PC-9 (cell line): ENCODE results near the gene PTPRF. TPM values are rescaled to one million over a fixed set of nuclear protein-coding genes. Genes with fewer than 3 reads are reported as not detected.

ENCODE experiments used
- BruUV-seq: library from RNA; stranded (reverse); fragments of 400-500 nt; replicated peaks from 2 replicates; lab custom pipeline; 2021; lab: Mats Ljungman, UMichigan
- CTCF ChIA-PET: fragments of 300-600 bp; sonication (Branson Sonifier 250); formaldehyde crosslinking; loops from one replicate; lab custom pipeline; 2022; ENCODE audit warnings: antibody characterized with exemption; lab: Charles Lee
- POLR2A ChIA-PET: fragments of 300-600 bp; sonication (Branson Sonifier 250); formaldehyde crosslinking; loops from one replicate; lab custom pipeline; 2022; ENCODE audit warnings: antibody characterized with exemption; ENCODE audit not compliant: unreplicated experiment; lab: Charles Lee
- DNase-seq, 2 experiments: peaks; one replicate each; pipeline versions ENCODE4 v3.0.0 to v3.0.0-alpha.2; 2015 to 2022; ENCODE audit warnings: mixed read lengths in 1 of 2
- H2AFZ ChIP-seq: fragments of 200-600 bp; sonication (generic); 2 replicates; pipeline ENCODE4 v1.8.1; 2017; ENCODE audit warnings: antibody characterized with exemption
- H3F3A ChIP-seq: fragments of 200-600 bp; sonication (generic); 2 replicates; pipeline ENCODE4 v1.8.1; 2017; ENCODE audit warnings: antibody characterized with exemption, mild to moderate bottlenecking, low read depth; ENCODE audit not compliant: insufficient read depth
- H3K27ac ChIP-seq: fragments of 200-600 bp; sonication (generic); 2 replicates; pipeline ENCODE4 v1.6.1; 2016; ENCODE audit warnings: mixed run types
- H3K27me3 ChIP-seq: fragments of 200-600 bp; sonication (generic); 2 replicates; pipeline ENCODE4 v1.6.1; 2016; ENCODE audit warnings: low read depth, mixed run types; ENCODE audit not compliant: insufficient read depth
- H3K36me3 ChIP-seq: fragments of 200-600 bp; sonication (generic); 2 replicates; pipeline ENCODE4 v1.6.1; 2016; ENCODE audit warnings: low read depth, mixed run types
- H3K4me1 ChIP-seq: fragments of 200-600 bp; sonication (generic); replicated peaks from 2 replicates; pipeline ENCODE4 v1.6.1; 2016; ENCODE audit warnings: mixed run types; ENCODE audit not compliant: insufficient read depth
- H3K4me2 ChIP-seq: fragments of 200-600 bp; sonication (generic); 2 replicates; pipeline ENCODE4 v1.6.1; 2017; ENCODE audit warnings: mixed run types
- H3K4me3 ChIP-seq: fragments of 200-600 bp; sonication (generic); 2 replicates; pipeline ENCODE4 v1.6.1; 2016; ENCODE audit warnings: mixed run types
- H3K79me2 ChIP-seq: fragments of 200-600 bp; sonication (generic); 2 replicates; pipeline ENCODE4 v1.6.1; 2017; ENCODE audit warnings: low read depth, mixed run types
- H3K9me2 ChIP-seq: fragments of 200-600 bp; sonication (generic); 2 replicates; pipeline ENCODE4 v1.8.1; 2017; ENCODE audit warnings: mild to moderate bottlenecking; ENCODE audit not compliant: insufficient read depth
- H3K9me3 ChIP-seq: fragments of 200-600 bp; sonication (generic); 2 replicates; pipeline ENCODE4 v1.8.1; 2016; ENCODE audit warnings: low read depth; ENCODE audit not compliant: insufficient read depth
- H4K20me1 ChIP-seq: fragments of 200-600 bp; sonication (generic); 2 replicates; pipeline ENCODE4 v1.8.1; 2017; ENCODE audit not compliant: insufficient read depth
- EZH2 ChIP-seq: fragments of 200-600 bp; sonication (generic); IDR thresholded peaks from 2 replicates; pipeline ENCODE4 v1.8.0; 2017; ENCODE audit warnings: antibody characterized with exemption, low read depth
- intact Hi-C: fragments of 100-400 bp; cut with micrococcal nuclease; formaldehyde crosslinking; loops from one replicate; pipeline ENCODE4 v1.10.0; 2022; ENCODE audit not compliant: unreplicated experiment
- total RNA-seq: library from RNA; stranded (reverse); gene quantifications from 2 replicates; pipeline ENCODE4 v1.2.3, GENCODE V29; 2021
- TF ChIP-seq, protein P1 (sequence below): fragments of 200-600 bp; sonication (generic); conservative IDR thresholded peaks from 2 replicates; pipeline ENCODE4 v1.6.1; 2017; ENCODE audit warnings: mixed run types, antibody characterized with exemption, mild to moderate bottlenecking, moderate library complexity

PTPRF gene
- total RNA-seq, 1 experiment from 2014 or later, result 359 TPM

DNA sequence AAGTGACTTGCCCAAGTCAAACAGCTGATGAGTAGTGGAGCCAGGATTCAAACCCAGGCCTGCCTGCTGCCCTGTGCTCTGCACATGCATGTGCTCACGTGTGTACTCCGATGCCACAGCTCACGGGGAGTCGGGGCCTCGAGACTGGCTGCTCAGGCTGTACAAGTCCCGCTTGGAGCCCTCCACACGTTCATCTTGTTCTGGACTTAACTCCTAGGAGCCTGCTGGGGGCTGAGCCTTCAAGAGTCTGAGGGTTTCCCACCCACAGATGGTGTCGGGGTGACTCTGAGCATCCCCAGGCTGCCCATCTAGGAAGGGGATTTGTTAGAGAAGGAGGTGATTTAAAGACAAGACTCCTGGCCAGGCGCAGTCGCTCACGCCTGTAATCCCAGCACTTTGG lies 83.5 kb downstream of the PTPRF start:
- Histone ChIP-seq H3K36me3 (peaks cover 13% of the 10 kb centered on the region), H3K4me1 (no peaks in the 10 kb centered on the region), H3K4me2 (no peak overlapping the region), H3K4me3 (no peak overlapping the region), H4K20me1 (no peaks in the 10 kb centered on the region), H3F3A (no peaks in the 10 kb centered on the region), H3K27me3 (no peaks in the 10 kb centered on the region), H3K27ac (no peak overlapping the region), H3K79me2 (no peaks in the 10 kb centered on the region), H2AFZ (no peak overlapping the region), H3K9me3 (no peaks in the 10 kb centered on the region), H3K9me2 (no peaks in the 10 kb centered on the region)
- DNase-seq, result peak in 1 of 2 experiments; percentile 28
- intact Hi-C loops, result no loop called here
- no peak for TF ChIP-seq EZH2
- TF ChIP-seq, protein P1, sequence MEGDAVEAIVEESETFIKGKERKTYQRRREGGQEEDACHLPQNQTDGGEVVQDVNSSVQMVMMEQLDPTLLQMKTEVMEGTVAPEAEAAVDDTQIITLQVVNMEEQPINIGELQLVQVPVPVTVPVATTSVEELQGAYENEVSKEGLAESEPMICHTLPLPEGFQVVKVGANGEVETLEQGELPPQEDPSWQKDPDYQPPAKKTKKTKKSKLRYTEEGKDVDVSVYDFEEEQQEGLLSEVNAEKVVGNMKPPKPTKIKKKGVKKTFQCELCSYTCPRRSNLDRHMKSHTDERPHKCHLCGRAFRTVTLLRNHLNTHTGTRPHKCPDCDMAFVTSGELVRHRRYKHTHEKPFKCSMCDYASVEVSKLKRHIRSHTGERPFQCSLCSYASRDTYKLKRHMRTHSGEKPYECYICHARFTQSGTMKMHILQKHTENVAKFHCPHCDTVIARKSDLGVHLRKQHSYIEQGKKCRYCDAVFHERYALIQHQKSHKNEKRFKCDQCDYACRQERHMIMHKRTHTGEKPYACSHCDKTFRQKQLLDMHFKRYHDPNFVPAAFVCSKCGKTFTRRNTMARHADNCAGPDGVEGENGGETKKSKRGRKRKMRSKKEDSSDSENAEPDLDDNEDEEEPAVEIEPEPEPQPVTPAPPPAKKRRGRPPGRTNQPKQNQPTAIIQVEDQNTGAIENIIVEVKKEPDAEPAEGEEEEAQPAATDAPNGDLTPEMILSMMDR, result no peak
- POLR2A ChIA-PET, result no interaction called here
- CTCF ChIA-PET, result no interaction called here
- no TSS peak for BruUV-seq

DNA sequence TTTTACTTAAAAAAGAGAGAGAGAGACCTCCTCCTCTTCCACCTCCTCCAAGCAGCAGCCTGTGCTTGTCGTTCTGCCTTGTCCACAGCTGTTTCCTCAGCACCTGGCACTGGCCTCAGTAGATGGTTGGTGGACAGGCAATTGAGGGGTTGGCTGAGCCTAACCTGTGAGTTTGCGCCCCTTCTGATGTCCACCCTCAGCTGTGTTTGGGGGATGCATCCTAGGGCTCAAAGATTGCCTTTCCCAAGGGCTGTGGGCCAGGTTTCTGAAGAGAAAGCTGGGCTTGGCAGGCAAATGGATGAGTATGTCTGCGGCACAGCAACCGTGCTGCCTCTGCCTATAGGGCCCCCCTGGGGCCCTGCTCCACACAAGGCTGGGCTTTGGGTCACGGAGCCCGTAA lies 84.2 kb downstream of the PTPRF start:
- Histone ChIP-seq H3K4me2 (no peak overlapping the region), H3K9me3 (no peaks in the 10 kb centered on the region), H3K36me3 (peaks cover 14% of the 10 kb centered on the region), H3K79me2 (no peaks in the 10 kb centered on the region), H3K27ac (no peak overlapping the region), H2AFZ (no peak overlapping the region), H3K27me3 (no peaks in the 10 kb centered on the region), H3K4me1 (no peaks in the 10 kb centered on the region), H4K20me1 (no peaks in the 10 kb centered on the region), H3K9me2 (no peaks in the 10 kb centered on the region), H3K4me3 (no peak overlapping the region), H3F3A (no peaks in the 10 kb centered on the region)
- POLR2A ChIA-PET, result interaction anchor here (0.6 kb wide), 1 partner anchor 47 kb away, joined by 8 read pairs; no protein-coding TSS in a partner anchor
- DNase-seq, result no peak
- CTCF ChIA-PET, result no interaction called here
- intact Hi-C loops, result no loop called here
- TF ChIP-seq, protein P1, result no peak
- TF ChIP-seq EZH2, result no peak
- no TSS peak for BruUV-seq

DNA sequence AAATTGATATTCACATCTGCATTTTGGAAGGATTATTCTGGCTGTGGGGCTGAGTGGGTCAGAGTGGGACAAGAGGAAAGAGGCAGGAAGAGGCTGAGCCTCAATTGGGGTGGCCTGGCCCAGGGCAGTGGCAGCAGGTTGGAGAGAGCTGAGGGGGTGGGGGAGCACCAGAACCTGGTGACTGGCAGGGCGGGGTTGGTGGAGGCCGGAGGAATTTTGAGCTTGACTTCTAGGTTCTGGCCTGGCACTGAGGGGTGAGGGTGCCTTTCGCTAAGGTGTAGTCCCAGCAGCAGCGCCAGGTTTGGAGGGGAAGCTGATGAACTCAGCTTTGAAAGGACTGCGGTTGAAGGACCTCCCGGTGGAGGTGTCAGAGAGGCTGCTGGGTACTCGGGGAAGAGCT lies 85.7 kb downstream of the PTPRF start:
- Histone ChIP-seq H4K20me1 (no peaks in the 10 kb centered on the region), H3K27ac (no peak overlapping the region), H3K27me3 (no peaks in the 10 kb centered on the region), H3K79me2 (no peaks in the 10 kb centered on the region), H3K9me3 (no peaks in the 10 kb centered on the region), H3K4me1 (no peaks in the 10 kb centered on the region), H3K36me3 (peaks cover 19% of the 10 kb centered on the region), H3K4me3 (no peak overlapping the region), H2AFZ (no peak overlapping the region), H3F3A (no peaks in the 10 kb centered on the region), H3K4me2 (no peak overlapping the region), H3K9me2 (no peaks in the 10 kb centered on the region)
- TF ChIP-seq EZH2, result no peak
- TF ChIP-seq, protein P1, result no peak
- intact Hi-C loops, result no loop called here
- no TSS peak for BruUV-seq
- DNase-seq, result peak in 1 of 2 experiments; percentile 11
- ChIA-PET POLR2A (no interaction called here), CTCF (no interaction called here)
